Keratinocyte (primary cell): ENCODE measurements around the gene REEP3. TPM values are rescaled to one million over a fixed set of nuclear protein-coding genes. Genes with fewer than 3 reads are reported as not detected.

Source experiments
- DNase-seq: peaks from one replicate; pipeline ENCODE4 v3.0.0-alpha.2; 2011; ENCODE audit warnings: low read depth, missing footprints, low spot score
- FAIRE-seq: peaks from 2 replicates; lab custom pipeline; 2011; peaks lifted over from hg19 to GRCh38; lab: Jason Lieb, UNC
- H2AFZ ChIP-seq: 2 replicates; pipeline ENCODE4 v1.6.0; 2012; ENCODE audit warnings: low read length, control low read depth, inconsistent platforms; ENCODE audit not compliant: control insufficient read depth
- H3K27ac ChIP-seq: 2 replicates; pipeline ENCODE4 v1.5.1; 2011; ENCODE audit warnings: low read length; ENCODE audit not compliant: control insufficient read depth, insufficient read depth
- H3K27me3 ChIP-seq: 3 replicates; pipeline ENCODE4 v1.6.0; 2011; ENCODE audit warnings: low read length; ENCODE audit not compliant: control insufficient read depth, insufficient read depth; ENCODE audit errors: extremely low read depth
- H3K36me3 ChIP-seq, 2 experiments: 2 replicates in 1 of 2; 3 replicates in 1 of 2; pipeline ENCODE4 v1.5.1; 2011; ENCODE audit warnings: low read length in 2 of 2, mild to moderate bottlenecking in 1 of 2; ENCODE audit not compliant: control insufficient read depth in 2 of 2, insufficient read depth in 2 of 2; ENCODE audit errors: extremely low read depth in 1 of 2
- H3K4me1 ChIP-seq: 3 replicates; pipeline ENCODE4 v1.5.1; 2011; ENCODE audit warnings: low read length; ENCODE audit not compliant: control insufficient read depth, insufficient read depth; ENCODE audit errors: extremely low read depth
- H3K4me2 ChIP-seq: 3 replicates; pipeline ENCODE4 v1.6.0; 2011; ENCODE audit warnings: low read depth, low read length; ENCODE audit not compliant: control insufficient read depth, insufficient read depth; ENCODE audit errors: extremely low read depth
- H3K4me3 ChIP-seq, 3 experiments: fragments of 200-600 bp in 1 of 3; sonication (generic) in 1 of 3; 2 replicates in 2 of 3; 3 replicates in 1 of 3; pipeline ENCODE4 v1.5.1; 2011 to 2016; ENCODE audit warnings: low read length in 3 of 3, mild to moderate bottlenecking in 3 of 3, control low read depth in 2 of 3, inconsistent platforms in 1 of 3, low read depth in 1 of 3, mixed read lengths in 1 of 3, mixed run types in 1 of 3, moderate library complexity in 1 of 3; ENCODE audit not compliant: control insufficient read depth in 2 of 3, insufficient read depth in 2 of 3; ENCODE audit errors: extremely low read depth in 1 of 3
- H3K79me2 ChIP-seq: 2 replicates; pipeline ENCODE4 v1.6.0; 2012; ENCODE audit warnings: low read length; ENCODE audit not compliant: control insufficient read depth, insufficient read depth
- H3K9ac ChIP-seq: 3 replicates; pipeline ENCODE4 v1.6.0; 2011; ENCODE audit warnings: low read length; ENCODE audit not compliant: control insufficient read depth, insufficient read depth; ENCODE audit errors: extremely low read depth
- H3K9me1 ChIP-seq: 3 replicates; pipeline ENCODE4 v1.6.0; 2011; ENCODE audit warnings: low read length; ENCODE audit not compliant: control insufficient read depth, insufficient read depth; ENCODE audit errors: extremely low read depth
- H3K9me3 ChIP-seq: 2 replicates; pipeline ENCODE4 v1.5.1; 2012; ENCODE audit warnings: low read depth, low read length; ENCODE audit not compliant: control insufficient read depth
- H4K20me1 ChIP-seq: 3 replicates; pipeline ENCODE4 v1.6.0; 2011; ENCODE audit warnings: low read length; ENCODE audit not compliant: control insufficient read depth, insufficient read depth; ENCODE audit errors: extremely low read depth
- EZH2 ChIP-seq: IDR thresholded peaks from one replicate; pipeline ENCODE4 v1.6.1; 2012; ENCODE audit warnings: inconsistent platforms, mild to moderate bottlenecking, low read length, moderate library complexity
- dilution Hi-C: fragments of 300-500 bp; cut with MboI; formaldehyde crosslinking; loops from one replicate; pipeline ENCODE4 v1.7.0; 2020; ENCODE audit warnings: low sequenced_read_pairs; ENCODE audit not compliant: extremely low pct_ligation_motif_present
- polyA plus RNA-seq, 5 experiments: library from polyadenylated mRNA; depleted of rRNA in 3 of 5; stranded (reverse) in 3 of 5; stranded (forward) in 1 of 5; unstranded in 1 of 5; fragments of >200 nt; gene quantifications; 1 replicate in 1 of 5; 2 replicates in 3 of 5; 3 replicates in 1 of 5; pipeline versions ENCODE4 v1.2.1 to v1.2.3, GENCODE V29; 2011 to 2012; ENCODE audit warnings: missing spikeins in 2 of 5, low read depth in 1 of 5, low replicate concordance in 1 of 5
- TF ChIP-seq, protein P1 (sequence below), 3 experiments: IDR thresholded peaks in 1 of 3; conservative IDR thresholded peaks in 1 of 3; optimal IDR thresholded peaks in 1 of 3; 2 replicates in 2 of 3; 3 replicates in 1 of 3; pipeline versions ENCODE3 to v1.5.1; 2011; ENCODE audit warnings: low read length in 3 of 3, mild to moderate bottlenecking in 3 of 3, moderate library complexity in 2 of 3, control low read depth in 1 of 3, inconsistent platforms in 1 of 3; ENCODE audit not compliant: insufficient read depth in 2 of 3; ENCODE audit errors: extremely low read depth in 1 of 3

Gene REEP3
- polyA plus RNA-seq, 1 donor (not counting 4 experiments of a cell fraction or from before 2014, with no cell fraction given) = 52.8 TPM

DNA sequence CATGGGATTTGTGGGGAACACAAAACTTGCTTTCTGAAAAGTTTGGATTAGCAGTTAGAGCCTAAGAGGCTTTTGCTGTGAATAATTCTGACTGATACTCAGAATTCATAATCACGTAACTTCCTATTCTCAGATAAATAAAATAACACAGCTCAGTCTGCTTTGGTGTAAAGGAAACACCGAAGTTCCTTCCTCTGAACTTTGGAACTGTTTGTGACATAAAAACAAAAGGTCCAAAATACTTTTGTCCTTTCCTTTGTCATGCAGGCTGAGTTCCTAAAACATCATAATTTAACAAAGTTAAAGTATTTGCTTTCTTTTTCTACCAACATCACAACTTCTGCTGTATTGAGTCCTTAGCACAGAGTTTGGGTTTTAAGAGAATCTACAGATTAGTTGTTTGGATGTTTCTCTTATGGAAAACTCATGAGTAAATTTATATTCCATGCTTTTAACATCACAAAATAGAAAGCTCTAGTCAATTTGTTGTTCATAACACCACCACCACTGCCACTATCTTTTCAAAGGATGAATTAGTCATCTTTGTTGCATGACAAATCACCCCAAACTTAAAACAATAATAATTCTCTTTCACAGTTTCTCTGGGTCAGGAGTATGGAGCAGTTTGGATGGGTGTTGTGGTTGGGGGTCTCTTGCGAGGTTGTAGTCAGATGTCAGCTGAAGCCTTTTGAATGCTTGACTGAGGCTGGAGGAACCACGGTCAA lies 123.4 kb downstream of the REEP3 start:
- H3K9me1 ChIP-seq = no peaks in the 10 kb centered on the region
- TF ChIP-seq EZH2 = no peak
- TF ChIP-seq, protein P1, sequence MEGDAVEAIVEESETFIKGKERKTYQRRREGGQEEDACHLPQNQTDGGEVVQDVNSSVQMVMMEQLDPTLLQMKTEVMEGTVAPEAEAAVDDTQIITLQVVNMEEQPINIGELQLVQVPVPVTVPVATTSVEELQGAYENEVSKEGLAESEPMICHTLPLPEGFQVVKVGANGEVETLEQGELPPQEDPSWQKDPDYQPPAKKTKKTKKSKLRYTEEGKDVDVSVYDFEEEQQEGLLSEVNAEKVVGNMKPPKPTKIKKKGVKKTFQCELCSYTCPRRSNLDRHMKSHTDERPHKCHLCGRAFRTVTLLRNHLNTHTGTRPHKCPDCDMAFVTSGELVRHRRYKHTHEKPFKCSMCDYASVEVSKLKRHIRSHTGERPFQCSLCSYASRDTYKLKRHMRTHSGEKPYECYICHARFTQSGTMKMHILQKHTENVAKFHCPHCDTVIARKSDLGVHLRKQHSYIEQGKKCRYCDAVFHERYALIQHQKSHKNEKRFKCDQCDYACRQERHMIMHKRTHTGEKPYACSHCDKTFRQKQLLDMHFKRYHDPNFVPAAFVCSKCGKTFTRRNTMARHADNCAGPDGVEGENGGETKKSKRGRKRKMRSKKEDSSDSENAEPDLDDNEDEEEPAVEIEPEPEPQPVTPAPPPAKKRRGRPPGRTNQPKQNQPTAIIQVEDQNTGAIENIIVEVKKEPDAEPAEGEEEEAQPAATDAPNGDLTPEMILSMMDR (optimal IDR thresholded peaks at IDR 0.05 in 1 of 3, IDR thresholded peaks at IDR 0.05 in 1 of 3, conservative IDR thresholded peaks at IDR 0.05 in 1 of 3; ENCODE audit: extremely low read depth in 1 of 3, insufficient read depth in 2 of 3, low read length in 3 of 3) = no peak
- H3K79me2 ChIP-seq = no peaks in the 10 kb centered on the region
- FAIRE-seq = no peak
- no peak overlapping the region for H3K4me3 ChIP-seq
- peaks cover 3% of the 10 kb centered on the region for H3K4me1 ChIP-seq
- H3K27ac ChIP-seq = no peak overlapping the region
- no peak overlapping the region for H2AFZ ChIP-seq
- H3K9me3 ChIP-seq = no peaks in the 10 kb centered on the region
- H3K36me3 ChIP-seq = no peaks in the 10 kb centered on the region
- no peaks in the 10 kb centered on the region for H3K27me3 ChIP-seq
- dilution Hi-C loops = no loop called here
- no peak overlapping the region for H3K9ac ChIP-seq
- no peaks in the 10 kb centered on the region for H4K20me1 ChIP-seq
- no peak for DNase-seq
- H3K4me2 ChIP-seq = no peak overlapping the region

DNA sequence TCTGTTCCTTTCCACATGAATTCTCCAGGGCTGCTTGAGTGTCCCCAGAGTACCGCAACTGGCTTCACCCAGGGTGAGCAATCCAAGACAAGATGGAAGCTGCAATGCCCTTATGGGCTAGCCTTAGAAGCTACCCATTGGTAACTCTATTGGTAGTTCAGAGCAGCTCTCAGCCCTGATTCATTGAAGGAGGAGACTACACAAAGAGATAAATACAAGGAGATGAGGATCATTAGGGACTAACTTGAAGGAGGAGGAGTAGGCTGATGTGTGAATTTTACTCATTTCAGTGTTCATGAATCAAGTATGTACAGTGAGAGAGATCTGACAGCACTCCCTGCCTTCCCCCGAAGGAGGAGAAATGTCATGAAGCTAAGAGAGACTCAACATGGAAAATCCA lies 124.0 kb downstream of the REEP3 start:
- H3K4me1 ChIP-seq = peaks cover 3% of the 10 kb centered on the region
- DNase-seq (no peak), FAIRE-seq (no peak)
- no peak overlapping the region for H2AFZ ChIP-seq
- TF ChIP-seq, protein P1 (optimal IDR thresholded peaks at IDR 0.05 in 1 of 3, IDR thresholded peaks at IDR 0.05 in 1 of 3, conservative IDR thresholded peaks at IDR 0.05 in 1 of 3; ENCODE audit: extremely low read depth in 1 of 3, insufficient read depth in 2 of 3, low read length in 3 of 3) = no peak
- no peak for TF ChIP-seq EZH2
- H3K79me2 ChIP-seq = no peaks in the 10 kb centered on the region
- no peak overlapping the region for H3K4me2 ChIP-seq
- H3K4me3 ChIP-seq = no peak overlapping the region
- H3K27ac ChIP-seq = no peak overlapping the region
- no peaks in the 10 kb centered on the region for H4K20me1 ChIP-seq
- H3K9me3 ChIP-seq = no peaks in the 10 kb centered on the region
- no peak overlapping the region for H3K9ac ChIP-seq
- no peaks in the 10 kb centered on the region for H3K9me1 ChIP-seq
- no peaks in the 10 kb centered on the region for H3K36me3 ChIP-seq
- dilution Hi-C loops = no loop called here
- no peaks in the 10 kb centered on the region for H3K27me3 ChIP-seq
